Amniotic stem cell (primary cell): Measurements from ENCODE around the gene YY1AP1.
A peak's percentile ranks its signal among the peaks of the same experiment; 100 is the strongest.
"Not testable (repeated sequence)": the region's sequence is repeated elsewhere in the genome, so short reads cannot be mapped to it uniquely, and the experiment has no call there.

Experiments
- DNase-seq: peaks from one replicate; lab custom pipeline; 2025; lab: John Stamatoyannopoulos, UW

The YY1AP1 gene, protein sequence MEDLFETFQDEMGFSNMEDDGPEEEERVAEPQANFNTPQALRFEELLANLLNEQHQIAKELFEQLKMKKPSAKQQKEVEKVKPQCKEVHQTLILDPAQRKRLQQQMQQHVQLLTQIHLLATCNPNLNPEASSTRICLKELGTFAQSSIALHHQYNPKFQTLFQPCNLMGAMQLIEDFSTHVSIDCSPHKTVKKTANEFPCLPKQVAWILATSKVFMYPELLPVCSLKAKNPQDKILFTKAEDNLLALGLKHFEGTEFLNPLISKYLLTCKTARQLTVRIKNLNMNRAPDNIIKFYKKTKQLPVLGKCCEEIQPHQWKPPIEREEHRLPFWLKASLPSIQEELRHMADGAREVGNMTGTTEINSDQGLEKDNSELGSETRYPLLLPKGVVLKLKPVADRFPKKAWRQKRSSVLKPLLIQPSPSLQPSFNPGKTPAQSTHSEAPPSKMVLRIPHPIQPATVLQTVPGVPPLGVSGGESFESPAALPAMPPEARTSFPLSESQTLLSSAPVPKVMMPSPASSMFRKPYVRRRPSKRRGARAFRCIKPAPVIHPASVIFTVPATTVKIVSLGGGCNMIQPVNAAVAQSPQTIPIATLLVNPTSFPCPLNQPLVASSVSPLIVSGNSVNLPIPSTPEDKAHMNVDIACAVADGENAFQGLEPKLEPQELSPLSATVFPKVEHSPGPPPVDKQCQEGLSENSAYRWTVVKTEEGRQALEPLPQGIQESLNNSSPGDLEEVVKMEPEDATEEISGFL

GRCh38 chr1:155688324-155689080 is at the start of gene YY1AP1:
YY1AP1 (minus strand) TSS chr1:155688774; CDS start chr1:155680436, 8,338 bp downstream.
- DNase-seq: peak; percentile 81

DNA sequence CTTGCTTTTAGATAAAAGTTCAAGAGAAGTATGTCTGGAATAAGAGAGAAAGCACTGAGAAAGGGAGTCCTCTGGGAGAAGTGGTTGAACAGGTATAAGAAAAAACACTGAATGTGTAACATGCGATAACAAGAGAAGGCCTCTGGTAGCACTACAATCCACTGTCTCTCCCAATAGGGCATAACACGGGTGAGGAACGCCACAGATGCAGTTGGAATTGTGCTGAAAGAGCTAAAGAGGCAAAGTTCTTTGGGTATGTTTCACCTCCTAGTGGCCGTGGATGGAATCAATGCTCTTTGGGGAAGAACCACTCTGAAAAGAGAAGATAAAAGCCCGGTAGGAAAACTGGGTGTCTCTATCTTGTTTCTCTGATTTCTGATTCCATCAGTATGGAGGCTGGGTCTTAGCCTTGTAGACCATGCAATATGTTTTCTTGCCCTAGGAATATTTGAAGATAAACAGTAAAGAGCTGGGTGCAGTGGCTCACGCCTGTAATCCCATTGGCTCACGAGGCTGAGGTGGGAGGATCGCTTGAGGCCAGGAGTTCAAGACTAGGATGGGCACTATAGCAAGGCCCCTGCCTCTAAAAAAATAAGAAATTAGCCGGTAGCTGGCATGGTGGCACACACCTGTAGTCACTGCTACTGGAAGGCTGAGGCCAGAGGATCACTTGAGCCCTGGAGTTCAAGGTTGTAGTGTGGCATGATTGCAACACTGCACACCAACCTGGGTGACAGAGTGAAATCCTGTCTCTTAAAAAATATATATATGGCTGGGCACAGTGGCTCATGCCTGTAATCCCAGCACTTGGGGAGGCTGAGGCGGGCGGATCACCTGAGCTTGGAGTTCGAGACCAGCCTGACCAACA is 40.7 kb upstream of the YY1AP1 start:
- DNase-seq: peak; percentile 28

- DNase-seq: no peak
Measured at GRCh38 chr1:155725142-155725541, 36.6 kb upstream of the YY1AP1 start.

GRCh38 chr1:155719703-155720102 is 31.1 kb upstream of the YY1AP1 start:
- no peak for DNase-seq

DNA sequence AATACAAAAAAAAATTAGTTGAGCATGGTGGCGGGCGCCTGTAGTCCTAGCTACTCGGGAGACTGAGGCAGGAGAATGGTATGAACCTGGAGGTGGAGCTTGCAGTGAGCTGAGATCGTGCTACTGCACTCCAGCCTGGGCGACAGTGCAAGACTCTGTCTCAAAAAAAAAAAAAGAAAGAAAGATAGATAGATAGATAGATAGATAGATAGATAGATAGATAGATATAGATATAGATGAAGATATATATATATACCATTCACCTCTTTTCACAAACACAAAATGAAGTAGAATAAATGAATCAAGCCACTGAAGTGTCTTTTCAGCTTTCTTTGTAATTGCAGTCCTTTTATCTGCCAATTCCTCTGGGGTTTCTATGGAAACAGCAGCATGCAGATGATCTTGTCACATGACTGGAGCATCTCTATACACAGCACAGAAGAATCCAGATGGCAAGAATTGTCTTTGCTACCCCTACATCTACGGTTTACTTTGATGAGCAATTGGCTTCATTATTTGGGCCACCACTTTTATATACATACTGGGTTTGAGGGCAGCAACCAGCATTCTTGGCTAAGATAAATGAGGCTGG is 30.0 kb upstream of the YY1AP1 start:
- not testable (repeated sequence) for DNase-seq

- no peak for DNase-seq
Measured at GRCh38 chr1:155717041-155717440, 28.5 kb upstream of the YY1AP1 start.

GRCh38 chr1:155715777-155716176 is 27.2 kb upstream of the YY1AP1 start:
- DNase-seq: no peak

GRCh38 chr1:155715056-155715455 is 26.5 kb upstream of the YY1AP1 start:
- DNase-seq: not testable (repeated sequence)

GRCh38 chr1:155713075-155713474 is 24.5 kb upstream of the YY1AP1 start:
- no peak for DNase-seq

DNA sequence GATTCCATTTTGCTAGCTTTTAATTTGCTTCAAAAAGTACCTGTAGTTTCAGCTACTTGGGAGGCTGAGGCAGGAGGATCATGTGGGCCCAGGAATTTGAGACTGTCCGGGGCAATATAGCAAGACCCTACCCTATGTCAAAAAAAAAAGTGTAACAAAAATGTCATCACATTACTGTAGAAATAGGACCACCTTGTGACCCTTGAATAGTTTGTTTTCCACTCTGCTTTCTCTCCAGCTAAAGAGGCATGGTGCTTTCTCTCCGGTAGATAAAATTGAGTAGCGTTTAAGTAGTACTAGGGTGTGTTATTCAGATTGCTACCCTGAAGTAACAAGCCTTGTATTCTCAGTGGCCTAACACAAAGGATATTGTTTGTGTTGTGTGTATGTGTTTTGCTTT is 24.1 kb upstream of the YY1AP1 start:
- not testable (repeated sequence) for DNase-seq

DNA sequence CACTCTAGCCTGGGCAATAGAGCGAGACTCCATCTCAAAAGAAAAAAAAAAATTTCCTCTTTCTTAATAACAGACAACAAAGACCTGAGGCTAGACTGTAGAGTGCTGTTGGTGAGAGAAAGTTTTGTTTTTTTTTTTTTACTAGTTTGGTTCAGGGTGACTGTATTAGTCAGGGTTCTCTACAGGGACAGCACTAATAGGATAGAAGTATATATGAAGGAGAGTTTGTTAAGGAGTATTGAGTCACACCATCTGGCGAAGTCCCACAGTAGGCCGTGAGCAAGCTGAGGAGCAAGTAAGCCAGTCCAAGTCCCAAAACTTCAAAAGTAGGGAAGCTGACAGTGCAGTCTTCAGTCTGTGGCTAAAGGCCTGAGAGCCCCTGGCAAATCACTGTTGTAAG is 22.9 kb upstream of the YY1AP1 start:
- not testable (repeated sequence) for DNase-seq

- DNase-seq: no peak
Measured at GRCh38 chr1:155709391-155709790, 20.8 kb upstream of the YY1AP1 start.

- no peak for DNase-seq
Measured at GRCh38 chr1:155706139-155706538, 17.6 kb upstream of the YY1AP1 start.

- DNase-seq: not testable (repeated sequence)
Measured at GRCh38 chr1:155704414-155704813, 15.8 kb upstream of the YY1AP1 start.

DNA sequence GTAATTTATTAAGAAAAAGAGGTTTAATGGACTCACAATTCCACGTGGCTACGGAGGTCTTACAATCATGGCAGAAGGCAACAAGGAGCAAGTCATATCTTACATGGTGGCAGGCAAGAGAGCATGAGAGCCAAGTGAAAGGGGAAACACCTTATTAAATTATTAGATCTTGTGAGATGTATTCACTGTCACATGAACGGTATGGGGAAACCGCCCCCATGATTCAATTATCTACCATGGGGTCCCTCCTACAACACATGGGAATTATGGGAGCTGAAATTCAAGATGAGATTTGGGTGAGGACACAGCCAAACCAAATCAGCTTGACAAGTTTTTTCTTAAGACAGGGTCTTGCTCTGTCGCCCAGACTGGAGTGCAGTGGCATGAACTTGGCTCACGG is 14.6 kb upstream of the YY1AP1 start:
- DNase-seq: no peak

DNA sequence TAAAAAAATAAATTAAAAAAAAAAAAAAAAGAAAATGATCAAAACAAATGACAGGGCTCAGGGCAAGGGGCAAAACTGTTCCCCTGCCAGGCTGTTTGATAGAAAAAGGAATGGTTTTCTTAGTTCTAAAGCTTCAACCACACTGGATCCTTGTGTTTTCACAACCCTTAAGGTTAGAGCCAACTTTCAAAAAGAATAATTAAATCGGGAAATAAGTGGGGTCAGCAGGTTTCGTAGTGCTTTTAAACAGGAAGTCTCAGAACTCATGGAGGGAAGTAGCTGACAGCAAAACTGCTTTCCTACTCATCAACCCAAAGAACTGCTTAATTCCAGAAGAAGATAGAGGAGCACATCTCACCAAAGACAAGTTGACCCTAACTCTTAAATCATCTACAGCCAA is 13.1 kb upstream of the YY1AP1 start:
- not testable (repeated sequence) for DNase-seq

DNA sequence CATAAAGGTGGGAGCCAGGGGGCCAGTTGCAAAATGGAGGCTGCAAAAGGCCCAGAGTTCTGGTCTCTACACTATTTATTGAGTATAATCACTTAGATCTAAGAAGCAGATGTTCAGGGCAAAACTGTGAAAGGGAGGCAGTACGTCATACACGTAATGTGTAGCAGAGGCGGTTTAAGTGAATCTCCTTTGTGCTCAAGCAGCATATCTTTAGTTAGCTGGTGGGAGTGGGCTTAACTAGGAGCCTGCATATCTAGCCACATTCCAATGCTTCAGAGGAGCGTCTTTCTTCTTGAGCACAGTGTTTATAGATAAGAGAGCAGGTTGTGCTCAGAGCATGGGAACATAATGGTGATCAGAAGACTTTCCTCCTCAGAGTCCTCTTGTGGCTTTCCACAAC is 10.5 kb upstream of the YY1AP1 start:
- not testable (repeated sequence) for DNase-seq

DNA sequence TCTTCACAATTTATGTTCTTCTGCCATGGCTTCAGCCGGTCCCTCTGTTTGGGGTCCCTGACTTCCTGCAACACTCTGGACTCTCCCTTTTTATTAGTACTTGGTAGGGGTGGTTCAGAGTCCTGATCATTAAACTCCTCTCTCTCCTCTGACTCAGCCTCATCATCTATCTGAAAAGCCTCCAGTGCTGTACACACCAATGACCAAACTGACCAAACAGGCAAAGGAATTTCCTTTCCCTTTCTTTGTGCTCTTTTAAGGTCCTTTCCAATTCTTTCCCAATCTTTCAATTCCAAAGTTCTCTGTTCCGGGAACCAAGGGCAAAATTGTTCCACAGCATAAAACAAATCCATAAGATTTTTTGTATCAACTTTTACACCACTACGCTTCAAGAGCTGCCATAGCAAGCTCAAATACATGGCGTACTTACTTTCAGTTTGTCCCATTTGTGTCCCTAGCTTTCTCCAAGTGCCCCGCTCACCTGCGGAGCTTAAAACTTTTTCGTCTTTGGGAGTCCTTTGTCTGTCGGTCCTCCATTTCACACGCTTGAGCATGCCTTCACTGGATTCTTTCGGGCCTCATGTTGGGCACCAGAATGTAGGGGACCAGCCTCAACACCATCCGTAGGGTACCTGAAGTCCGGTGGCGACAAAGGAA is 9.9 kb upstream of the YY1AP1 start:
- DNase-seq: no peak

DNA sequence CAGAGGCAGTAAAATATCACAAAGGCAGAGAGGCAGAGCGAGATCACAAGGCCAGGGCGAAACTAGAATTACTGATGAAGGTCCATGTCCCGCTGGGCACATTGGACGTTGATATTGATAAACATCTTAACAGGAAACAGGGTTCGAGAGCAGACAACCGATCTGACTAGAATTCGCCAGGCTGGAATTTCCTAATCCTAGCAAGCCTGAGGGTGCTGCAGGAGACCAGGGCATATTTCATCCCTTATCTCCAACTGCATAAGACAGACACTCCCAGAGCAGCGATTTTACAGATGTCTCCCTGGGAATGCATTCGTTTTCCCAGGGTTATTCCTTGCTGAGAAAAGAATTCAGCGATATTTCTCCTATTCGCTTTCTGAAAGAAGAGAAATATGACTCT is 9.0 kb upstream of the YY1AP1 start:
- DNase-seq: not testable (repeated sequence)

DNA sequence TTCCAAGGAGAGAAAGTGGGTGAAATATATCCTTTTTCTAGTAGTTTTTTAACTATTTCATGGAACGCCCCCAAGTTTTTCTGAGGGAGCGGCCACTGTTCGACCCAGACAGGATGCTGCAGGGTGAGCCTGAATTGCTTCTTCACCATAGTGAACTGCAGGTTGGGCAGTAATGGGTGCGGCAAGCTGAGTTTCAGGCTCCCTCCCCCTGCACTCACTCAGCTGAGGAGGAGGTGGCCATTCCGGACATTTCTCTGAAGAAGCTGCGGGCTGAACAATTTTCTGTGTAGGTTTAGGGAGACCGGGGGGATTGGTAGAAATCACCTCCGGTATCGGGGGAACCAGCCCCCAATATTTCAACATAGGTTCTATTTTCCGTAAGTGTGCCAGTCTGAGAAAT is 8.5 kb upstream of the YY1AP1 start:
- no peak for DNase-seq

- DNase-seq: no peak
Measured at GRCh38 chr1:155696524-155696923, 8.0 kb upstream of the YY1AP1 start.
